Cardiac muscle cell (in vitro differentiated cells and primary cell): ENCODE measurements around the gene EVX2. TPM values are rescaled to one million over a fixed set of nuclear protein-coding genes. Genes with fewer than 3 reads are reported as not detected.
A peak's percentile ranks its signal among the peaks of the same experiment; 100 is the strongest.

Source experiments
- DNase-seq, 2 donors: peaks; one replicate each; pipeline versions ENCODE4 v3.0.0 to v3.0.0-alpha.2; 2010 to 2017; ENCODE audit warnings: low read depth in 1 of 2, low spot score in 1 of 2
- H3K27ac ChIP-seq: fragments of 200-600 bp; sonication (generic); 2 replicates; pipeline ENCODE4 v1.5.1; 2016
- H3K27me3 ChIP-seq: fragments of 200-600 bp; sonication (generic); 2 replicates; pipeline ENCODE4 v1.6.0; 2016; ENCODE audit warnings: control low read depth
- H3K36me3 ChIP-seq: fragments of 200-600 bp; sonication (generic); 2 replicates; pipeline ENCODE4 v1.5.1; 2016; ENCODE audit warnings: control low read depth
- H3K4me1 ChIP-seq: fragments of 200-600 bp; sonication (generic); 2 replicates; pipeline ENCODE4 v1.8.1; 2017; ENCODE audit warnings: low read depth, mild to moderate bottlenecking, mixed run types
- H3K4me3 ChIP-seq: fragments of 200-600 bp; sonication (generic); 2 replicates; pipeline ENCODE4 v1.5.1; 2016; ENCODE audit warnings: mild to moderate bottlenecking
- H3K9me3 ChIP-seq: fragments of 200-600 bp; sonication (generic); 2 replicates; pipeline ENCODE4 v1.5.1; 2017; ENCODE audit warnings: low read depth, mild to moderate bottlenecking, control low read depth
- polyA plus RNA-seq: library from polyadenylated mRNA; unstranded; fragments of >200 nt; fragmentation: Nextera tagmentation; extraction: Ambion mirVana; gene quantifications from 2 replicates; pipeline ENCODE4 v1.2.1, GENCODE V29; 2016
- total RNA-seq: library from RNA; depleted of rRNA; stranded (reverse); fragments of >200 nt; gene quantifications from 2 replicates; pipeline ENCODE4 v1.2.3, GENCODE V29; 2016
- TF ChIP-seq, protein P1 (sequence below): IDR thresholded peaks from 2 replicates; pipeline ENCODE4 v1.5.1; 2012; ENCODE audit warnings: low read depth, mild to moderate bottlenecking, low read length

Gene EVX2
- total and polyA plus RNA-seq, 2 experiments from 2014 or later = 0.06 to 0.28 TPM

DNA sequence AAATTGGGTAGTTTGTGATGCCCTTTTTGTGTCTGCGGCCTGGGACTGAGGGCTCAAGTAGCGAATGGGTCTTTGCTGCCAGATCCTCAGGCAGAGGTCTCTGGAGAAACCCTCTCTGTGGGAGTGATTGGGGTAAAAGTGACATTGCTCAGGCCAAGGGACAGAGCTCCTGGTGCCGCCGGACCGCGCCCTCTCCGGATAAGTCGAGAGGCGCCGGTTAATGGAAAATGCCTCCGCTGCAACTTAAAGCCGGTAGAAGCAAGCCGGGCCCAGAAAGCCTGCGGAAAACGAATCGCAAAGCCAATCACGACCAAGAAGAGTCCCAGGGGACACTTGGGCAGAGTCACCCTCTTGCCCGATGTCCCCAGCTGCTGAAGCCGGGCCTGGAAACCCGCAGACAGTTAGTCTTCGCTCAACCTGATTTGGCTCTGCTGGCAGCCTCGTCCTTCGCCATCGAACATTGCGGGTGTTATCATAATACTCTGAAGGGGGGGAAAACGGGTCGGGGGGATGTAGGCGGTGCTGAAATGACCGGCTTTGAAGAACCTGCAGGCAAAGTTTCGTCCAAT is 15.5 kb upstream of the EVX2 start:
- Histone ChIP-seq H3K4me3 (no peak overlapping the region), H3K9me3 (no peaks in the 10 kb centered on the region), H3K27me3 (peaks cover 100% of the 10 kb centered on the region), H3K4me1 (peaks cover under 1% of the 10 kb centered on the region), H3K27ac (no peak overlapping the region), H3K36me3 (no peaks in the 10 kb centered on the region)
- DNase-seq = no peak
- TF ChIP-seq, protein P1, sequence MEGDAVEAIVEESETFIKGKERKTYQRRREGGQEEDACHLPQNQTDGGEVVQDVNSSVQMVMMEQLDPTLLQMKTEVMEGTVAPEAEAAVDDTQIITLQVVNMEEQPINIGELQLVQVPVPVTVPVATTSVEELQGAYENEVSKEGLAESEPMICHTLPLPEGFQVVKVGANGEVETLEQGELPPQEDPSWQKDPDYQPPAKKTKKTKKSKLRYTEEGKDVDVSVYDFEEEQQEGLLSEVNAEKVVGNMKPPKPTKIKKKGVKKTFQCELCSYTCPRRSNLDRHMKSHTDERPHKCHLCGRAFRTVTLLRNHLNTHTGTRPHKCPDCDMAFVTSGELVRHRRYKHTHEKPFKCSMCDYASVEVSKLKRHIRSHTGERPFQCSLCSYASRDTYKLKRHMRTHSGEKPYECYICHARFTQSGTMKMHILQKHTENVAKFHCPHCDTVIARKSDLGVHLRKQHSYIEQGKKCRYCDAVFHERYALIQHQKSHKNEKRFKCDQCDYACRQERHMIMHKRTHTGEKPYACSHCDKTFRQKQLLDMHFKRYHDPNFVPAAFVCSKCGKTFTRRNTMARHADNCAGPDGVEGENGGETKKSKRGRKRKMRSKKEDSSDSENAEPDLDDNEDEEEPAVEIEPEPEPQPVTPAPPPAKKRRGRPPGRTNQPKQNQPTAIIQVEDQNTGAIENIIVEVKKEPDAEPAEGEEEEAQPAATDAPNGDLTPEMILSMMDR = no peak

DNA sequence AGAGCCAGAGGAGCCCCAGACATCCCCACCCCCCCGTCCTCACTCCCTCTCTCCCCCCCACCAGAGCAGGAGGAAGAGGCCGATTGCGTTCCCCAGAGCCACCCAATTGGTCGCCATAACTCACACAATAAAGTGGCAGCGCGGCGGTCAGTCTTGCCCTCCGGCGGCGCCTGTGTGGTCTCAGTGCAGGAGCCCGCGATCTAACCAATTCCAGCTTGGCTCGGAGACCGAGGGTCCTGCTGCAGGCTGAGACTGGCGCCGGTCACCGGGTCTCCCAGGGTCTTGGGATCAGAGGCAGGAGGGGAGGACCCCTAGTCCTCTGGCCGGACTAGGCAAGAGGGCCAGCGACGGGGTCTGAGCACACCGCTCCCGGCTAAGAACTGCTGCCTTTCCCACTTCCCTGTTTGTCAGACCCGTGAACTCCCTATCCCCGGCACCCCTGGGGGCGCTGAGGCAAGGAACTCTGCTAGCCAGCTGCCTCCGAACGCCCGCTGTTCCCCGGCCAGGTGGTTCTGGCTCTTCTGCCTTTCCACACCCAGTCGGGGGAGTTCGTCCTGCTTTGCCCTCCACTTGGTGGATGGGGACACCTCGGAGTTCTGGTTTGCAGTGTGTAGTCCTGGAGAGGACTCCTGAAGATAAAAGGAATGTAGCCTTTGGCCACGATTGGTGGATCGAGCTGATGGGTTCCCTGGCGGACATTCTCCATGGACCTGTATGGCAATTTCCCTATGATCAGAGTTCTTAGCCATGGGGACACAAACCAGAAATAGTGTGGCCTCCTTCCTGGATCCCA is 14.8 kb upstream of the EVX2 start:
- Histone ChIP-seq H3K4me3 (no peak overlapping the region), H3K9me3 (no peaks in the 10 kb centered on the region), H3K27me3 (peaks cover 100% of the 10 kb centered on the region), H3K27ac (no peak overlapping the region), H3K4me1 (no peaks in the 10 kb centered on the region), H3K36me3 (no peaks in the 10 kb centered on the region)
- TF ChIP-seq, protein P1 = no peak
- DNase-seq = no peak

DNA sequence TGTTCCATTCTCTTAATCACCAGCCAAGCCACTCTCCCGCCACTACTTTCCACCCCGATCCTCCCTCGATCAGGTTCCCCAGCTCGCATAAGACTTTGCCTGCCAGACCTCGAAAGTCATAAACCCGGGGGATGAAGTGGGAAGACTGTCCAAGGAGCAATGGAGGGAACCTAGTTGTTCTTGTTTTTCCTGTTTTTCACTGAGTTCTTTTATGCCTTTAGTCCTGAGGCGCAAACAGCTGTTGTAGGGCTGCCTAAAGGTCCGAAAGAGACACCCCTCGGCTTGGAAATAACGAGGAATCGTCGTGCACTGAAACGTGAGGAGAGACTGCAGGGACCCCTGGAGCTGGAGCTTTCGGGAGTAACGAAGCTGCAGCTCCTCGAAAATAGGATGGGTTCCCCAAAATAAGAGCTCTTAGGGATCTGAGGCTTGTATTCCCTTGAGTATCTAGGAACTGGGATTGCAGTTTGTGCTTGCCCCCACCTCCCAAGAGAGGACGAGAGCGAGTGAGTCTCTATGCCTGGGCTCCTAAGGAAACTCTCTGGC is 14.1 kb upstream of the EVX2 start:
- Histone ChIP-seq H3K4me3 (no peak overlapping the region), H3K4me1 (no peaks in the 10 kb centered on the region), H3K36me3 (no peaks in the 10 kb centered on the region), H3K27me3 (peaks cover 100% of the 10 kb centered on the region), H3K9me3 (no peaks in the 10 kb centered on the region), H3K27ac (no peak overlapping the region)
- no peak for DNase-seq
- TF ChIP-seq, protein P1 = no peak

DNA sequence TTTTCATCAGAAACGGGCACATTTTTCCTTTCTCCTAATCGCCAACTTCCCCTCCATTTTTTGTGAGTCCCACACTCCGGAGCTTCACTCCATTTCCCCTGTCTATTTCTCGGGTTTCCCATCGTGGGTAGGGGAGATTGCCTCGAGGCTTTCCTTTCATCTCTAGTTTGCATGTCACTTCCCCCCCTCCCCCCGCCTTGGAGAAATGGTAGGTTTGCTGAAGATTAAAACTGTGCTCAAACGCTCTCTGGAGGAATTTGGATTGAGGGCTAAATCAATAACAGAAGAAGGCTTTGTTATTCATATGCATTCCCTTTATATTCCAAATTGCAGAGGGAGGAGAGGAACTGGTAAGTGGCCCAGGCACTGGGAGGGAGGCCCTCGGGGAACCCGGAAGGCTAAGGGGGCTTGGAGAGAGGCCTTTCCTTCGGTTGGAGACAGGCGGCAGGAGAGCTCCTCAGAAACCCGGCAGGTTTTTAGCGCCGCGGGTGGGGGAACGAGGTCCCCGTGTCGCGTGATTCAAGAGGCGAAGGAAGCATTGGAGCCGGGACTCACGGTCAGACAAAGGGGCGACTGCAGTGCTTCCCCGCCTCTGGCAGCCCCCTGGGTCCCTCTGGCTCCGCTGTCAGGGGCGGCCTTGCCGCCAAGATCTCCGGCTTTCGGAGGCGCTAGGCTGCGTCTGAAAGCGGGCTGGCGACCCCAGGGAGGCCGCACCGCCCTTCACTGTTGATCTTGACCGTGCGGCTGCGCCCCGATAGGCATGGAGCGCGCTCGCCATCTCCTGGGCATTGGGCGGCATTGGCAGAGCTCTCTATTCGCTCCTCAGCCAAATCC is 13.4 kb upstream of the EVX2 start:
- TF ChIP-seq, protein P1 = peak; percentile 74
- Histone ChIP-seq H3K27ac (no peak overlapping the region), H3K4me3 (peak overlapping the region; percentile 33), H3K27me3 (peaks cover 100% of the 10 kb centered on the region), H3K36me3 (no peaks in the 10 kb centered on the region), H3K4me1 (no peaks in the 10 kb centered on the region), H3K9me3 (no peaks in the 10 kb centered on the region)
- DNase-seq = peak; percentile 65 to 88

DNA sequence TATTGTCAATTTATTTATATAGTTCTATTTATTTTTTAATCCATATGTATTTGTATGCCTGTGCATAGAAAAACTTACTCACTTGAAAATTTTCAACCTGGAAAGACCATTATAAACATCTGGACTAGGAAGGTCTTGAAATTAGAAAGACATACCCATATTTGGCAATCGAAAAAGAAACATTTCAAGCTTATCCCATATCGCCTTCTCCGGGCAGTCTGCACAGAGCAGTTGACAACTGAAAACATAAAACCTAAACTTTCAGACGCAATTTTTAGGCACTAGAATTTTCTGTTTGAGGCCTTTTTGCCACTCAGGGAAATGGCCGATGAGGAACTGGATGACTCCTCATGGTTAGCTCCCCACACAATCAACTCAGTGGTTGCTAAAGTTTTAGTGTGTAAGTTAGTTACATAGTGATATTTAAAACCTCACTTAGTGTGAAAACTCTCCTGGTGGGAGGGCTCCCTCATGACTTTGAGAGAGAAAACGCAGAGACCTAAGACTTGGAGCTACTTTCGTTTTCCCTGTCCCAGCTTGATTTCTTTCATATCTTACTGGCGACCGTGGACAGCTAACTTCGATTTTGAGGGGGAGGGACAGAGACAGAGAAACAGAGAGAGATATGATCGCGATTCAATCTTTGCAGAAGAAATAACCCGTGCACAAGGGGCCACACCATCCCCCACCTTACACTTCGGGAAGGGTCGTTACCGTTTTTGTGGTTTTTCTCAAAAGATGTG is 12.7 kb upstream of the EVX2 start:
- Histone ChIP-seq H3K4me1 (no peaks in the 10 kb centered on the region), H3K9me3 (no peaks in the 10 kb centered on the region), H3K27ac (no peak overlapping the region), H3K27me3 (peaks cover 100% of the 10 kb centered on the region), H3K36me3 (no peaks in the 10 kb centered on the region), H3K4me3 (no peak overlapping the region)
- TF ChIP-seq, protein P1 = no peak
- DNase-seq = no peak
